HG03097 (cell line): ENCODE measurements around the gene SIT1.
A peak's percentile ranks its signal among the peaks of the same experiment; 100 is the strongest.
"Not testable (repeated sequence)": the region's sequence is repeated elsewhere in the genome, so short reads cannot be mapped to it uniquely, and the experiment has no call there.

Experiments used
- ATAC-seq: cut with Tn5 transposase; IDR thresholded peaks from one replicate; pipeline ENCODE4 v1.9.1; 2021; ENCODE audit not compliant: unreplicated experiment, low FRiP score

SIT1 gene

DNA sequence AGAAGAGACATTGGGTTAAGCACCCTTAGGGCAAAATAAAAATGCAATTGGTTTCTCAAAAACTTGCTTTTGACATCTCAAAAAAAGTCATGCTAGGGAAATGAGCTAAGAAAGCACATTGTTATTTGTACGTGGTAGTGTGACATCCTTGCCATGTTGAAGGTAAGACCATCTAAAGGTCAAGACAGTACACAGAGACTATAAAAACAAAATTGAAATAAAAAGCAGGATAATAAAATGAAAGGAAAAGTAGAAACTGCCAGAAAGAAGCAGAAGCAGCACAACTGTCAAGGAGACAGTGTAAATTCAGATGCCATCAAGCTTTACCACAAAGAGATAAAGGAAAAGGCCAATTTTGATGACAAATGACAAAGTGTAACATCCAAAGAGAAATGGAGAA lies 11.5 kb downstream of the SIT1 start:
- ATAC-seq: not testable (repeated sequence)

DNA sequence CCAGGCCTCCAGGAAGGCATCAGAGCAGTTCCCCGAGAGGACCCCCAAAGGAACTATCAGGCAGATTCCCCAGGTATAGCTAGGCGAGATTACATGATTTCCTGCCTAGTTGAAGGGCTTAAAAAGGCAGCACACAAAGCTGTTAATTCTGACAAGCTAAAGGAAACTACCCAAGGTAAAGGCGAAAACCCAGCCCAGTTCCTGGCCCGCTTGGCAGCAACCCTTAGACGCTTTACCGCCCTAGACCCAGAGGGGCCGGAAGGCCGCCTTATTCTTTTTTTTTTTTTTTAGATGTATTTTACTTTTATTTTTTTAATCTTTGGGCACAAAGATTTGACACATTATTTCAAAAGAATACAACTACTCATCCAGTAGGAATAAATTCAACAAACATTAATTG lies 12.0 kb downstream of the SIT1 start:
- ATAC-seq: not testable (repeated sequence)

DNA sequence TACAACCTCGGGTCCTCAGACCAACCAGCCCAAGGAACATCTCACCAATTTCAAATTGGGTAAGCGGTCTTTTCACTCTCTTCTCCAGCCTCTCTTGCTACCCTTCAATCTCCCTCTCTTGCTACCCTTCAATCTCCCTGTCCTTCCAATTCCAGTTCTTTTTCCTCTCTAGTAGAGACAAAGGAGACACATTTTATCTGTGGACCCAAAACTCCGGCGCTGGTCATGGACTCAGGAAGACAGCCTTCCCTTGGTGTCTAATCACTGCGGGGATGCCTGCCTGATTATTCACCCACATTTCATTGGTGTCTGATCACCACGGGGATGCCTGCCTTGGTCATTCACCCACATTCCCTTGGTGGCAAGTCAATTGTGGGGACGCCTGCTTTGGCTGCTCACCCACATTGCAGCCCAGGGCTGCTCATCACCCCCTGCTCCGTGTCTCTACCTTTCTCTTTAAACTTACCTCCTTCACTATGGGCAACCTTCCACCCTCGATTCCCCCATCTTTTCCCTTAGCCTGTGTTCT lies 13.2 kb downstream of the SIT1 start:
- ATAC-seq: not testable (repeated sequence)

DNA sequence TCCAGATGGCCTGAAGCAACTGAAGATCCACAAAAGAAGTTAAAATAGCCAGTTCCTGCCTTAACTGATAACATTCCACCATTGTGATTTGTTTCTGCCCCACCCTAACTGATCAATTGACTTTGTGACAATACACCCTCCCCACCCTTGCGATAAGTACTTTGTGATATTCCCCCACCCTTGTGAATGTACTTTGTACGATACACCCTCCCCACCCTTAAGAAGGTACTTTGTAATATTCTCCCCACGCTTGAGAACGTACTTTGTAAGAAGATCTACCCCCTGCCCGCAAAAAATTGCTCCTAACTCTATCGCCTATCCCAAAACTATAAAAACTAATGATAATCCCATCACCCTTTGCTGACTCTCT lies 13.9 kb downstream of the SIT1 start:
- ATAC-seq: not testable (repeated sequence)

DNA sequence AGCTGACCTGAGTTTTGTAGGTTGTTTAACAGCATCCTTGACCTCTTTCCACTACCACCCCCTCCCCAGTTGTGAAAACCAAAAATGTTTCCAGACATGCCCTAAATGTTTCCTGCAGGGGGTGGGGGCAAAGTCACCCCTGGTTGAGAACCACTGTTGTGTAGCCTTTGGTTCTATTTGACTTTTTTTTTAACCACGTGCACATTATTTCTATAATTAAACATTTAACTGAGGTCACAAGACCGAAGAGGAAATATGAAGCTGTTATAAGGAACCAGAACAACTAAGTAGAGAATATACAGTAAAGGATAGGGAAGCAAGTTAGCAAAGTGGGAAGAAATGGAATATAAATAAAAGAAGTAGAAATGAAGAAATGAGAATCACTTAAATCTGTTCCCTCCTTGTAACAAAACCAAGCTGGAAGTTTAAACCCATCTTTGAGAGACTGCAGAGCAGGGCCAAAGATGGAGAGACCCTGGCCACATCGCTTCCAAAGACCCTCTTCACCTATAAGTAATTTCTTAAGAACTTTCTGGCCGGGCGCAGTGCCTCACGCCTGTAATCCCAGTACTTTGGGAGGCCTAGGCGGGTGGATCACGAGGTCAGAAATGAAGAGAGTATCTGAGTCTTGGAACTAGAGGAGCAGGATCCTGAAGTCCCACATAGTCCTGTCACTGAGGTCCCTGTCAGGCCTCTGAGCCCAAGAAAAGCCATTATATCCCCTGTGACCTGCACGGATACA lies 14.4 kb downstream of the SIT1 start:
- no peak for ATAC-seq

DNA sequence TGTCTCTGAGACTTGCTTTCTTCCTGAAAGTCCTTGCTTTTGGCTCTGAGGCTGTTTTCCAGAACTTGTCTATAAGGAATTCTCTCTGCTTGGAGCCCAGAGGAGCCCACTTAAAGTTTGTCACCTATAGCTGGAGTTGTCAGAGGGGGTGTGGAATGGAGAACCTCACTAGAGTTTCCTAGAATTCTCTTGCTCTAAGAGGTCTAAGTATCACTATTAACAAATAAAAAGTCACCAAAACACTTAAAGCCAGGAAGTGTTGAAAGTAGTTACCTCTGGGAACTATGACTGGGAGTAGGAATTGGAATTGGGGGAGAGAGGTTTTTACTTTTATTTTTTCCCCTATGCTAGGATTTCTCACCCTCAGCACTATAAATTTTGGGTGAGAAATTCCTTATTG lies 15.0 kb downstream of the SIT1 start:
- ATAC-seq: no peak

DNA sequence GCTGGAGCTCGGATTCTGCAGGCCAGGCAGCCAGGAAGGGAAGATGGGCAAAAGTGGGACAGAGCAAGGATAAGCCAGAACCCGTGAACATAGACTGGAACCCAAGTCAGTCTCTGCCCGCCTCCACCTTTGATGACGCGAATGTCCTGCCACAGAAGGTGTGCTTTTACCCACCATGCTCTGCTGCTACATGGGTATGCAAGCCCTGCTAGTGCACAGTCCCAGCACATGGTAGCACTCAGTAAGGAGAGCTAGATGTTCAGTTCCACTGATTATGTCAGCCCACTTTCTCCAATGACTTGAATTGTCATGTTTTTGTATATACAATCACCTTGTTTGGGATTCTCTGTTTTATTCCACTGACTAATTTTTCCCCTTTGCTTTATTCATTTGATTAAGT lies 21.1 kb downstream of the SIT1 start:
- ATAC-seq: no peak

DNA sequence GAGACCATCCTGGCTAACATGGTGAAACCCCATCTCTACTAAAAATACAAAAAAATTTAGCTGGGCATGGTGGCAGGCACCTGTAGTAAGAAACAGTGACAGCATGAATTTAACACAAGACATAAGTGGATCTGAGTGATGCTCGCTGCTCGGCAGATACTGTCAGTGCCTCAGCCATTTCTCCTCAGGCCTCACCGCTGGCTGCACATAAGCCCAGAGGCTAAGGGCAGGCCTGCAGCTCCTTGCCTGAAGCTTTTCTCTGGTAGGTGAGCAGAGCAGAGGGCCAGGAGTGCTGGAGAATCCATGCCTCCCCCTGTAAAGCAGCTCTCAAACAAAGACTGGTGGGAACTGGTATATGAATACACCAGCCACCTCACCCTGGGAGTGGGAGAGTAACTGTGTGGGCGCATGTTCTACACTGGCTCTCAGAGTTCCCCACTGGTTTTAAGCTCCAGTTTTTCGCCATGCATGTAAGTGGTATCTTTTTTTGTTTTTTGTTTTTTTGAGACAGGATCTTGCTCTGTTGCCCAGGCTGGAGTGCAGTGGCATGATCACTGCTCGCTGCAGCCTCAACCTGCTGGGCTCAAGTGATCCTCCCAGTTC lies 22.2 kb downstream of the SIT1 start:
- no peak for ATAC-seq

DNA sequence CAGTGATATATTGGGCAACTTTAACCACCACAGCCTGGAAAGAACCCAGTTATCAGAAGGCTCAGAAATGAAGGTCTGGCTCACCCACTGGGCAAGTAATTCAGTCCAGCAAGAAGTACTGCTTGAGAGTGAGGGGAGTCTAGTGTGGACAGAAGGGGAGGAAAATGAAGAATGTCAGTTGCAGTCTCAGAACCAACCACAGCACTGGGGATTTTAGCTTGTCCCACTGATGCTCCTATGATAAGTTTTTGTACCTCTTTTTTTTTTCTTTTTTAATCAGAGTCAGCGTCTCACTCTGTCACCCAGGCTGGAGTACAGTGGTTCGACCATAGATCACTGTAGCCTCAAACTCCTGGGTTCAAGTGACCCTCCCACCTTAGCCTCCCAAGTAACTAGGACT lies 23.2 kb downstream of the SIT1 start:
- no peak for ATAC-seq

DNA sequence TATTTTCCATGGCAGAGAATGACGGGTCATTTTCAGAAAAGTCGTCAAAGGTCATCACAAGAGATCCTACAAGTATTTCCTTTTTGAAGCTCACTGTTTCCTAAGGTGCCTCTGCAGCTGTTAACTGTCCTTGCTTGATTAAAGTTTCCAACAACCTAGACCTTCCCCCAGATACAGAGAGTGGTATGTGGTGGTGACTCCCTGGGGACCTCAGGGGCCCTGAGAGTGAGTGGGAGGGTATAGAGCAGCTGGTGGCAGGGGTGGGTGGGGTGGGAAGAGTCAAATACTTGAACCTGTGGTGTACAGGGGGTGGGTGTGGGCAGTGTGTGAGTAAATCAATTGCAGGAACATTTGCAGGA lies 31.0 kb downstream of the SIT1 start:
- ATAC-seq: peak; percentile 49

DNA sequence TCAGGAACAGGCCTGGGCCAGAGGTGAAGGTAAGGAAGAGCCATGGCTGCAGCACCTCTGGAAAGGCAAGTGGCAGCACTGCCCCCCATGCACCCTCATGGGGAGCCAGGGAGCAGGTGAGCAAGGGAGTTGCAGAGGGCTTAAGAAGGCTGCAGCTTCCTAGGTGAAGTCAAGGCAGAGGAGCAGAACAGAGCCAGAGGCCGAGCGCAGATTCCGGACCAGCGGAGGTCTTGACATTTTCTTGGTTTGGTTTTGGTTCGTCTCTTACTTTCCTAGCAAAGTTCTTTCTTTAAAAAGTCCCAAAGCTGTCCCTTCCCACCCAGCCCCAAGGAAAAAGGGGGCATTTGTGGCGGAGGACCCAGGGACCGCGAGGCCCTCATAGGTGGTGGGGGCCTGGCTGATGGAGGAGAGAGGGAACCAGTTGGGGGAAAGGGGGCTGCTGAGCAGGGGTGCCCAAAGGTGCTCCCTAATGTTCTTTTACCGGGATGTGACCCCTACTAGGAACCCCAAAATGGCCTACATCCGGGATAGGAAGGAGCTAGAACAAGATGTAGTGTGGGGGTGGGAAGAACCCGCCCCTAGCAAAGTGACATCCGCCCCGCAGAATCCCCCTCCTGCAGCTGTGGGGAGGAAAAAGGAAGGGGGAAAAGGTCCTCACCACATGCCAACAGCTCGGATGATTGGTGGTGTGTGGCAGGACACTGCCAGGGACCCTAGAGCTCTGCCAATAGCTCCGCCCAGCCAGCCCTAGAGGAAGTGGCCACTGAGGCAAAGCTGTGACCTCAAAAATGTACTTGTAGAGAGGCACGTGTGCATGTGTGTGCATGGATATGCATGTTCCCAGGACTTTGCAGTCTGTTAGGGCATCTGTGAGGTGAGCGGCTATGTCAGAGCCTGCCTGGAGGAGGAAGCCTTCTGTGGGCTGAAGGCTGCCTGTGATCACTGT lies 31.6 kb downstream of the SIT1 start:
- peak; percentile 56 for ATAC-seq

DNA sequence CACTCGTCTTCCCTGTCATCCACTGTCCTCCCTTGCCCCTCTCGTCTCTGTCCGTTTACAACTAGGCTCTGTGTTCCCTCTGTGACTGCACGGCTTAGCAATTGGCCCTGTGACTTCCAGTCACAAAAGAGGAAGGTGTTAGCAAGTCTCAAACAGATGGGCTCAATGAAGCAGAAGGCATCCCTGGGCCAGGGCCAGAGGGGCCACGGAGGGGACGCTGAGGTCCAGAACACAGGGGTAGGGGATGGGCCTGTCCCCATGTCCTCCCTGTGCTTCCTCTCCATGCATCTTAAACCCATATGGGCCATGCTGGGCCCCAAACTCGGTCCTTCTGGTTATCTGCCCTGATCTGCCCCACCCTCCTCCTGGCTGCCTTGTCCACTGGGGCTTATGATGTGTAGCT lies 32.4 kb downstream of the SIT1 start, which contains the start of gene CD72:
TSS of gene CD72 (minus strand) at position 89 of the 403 bp plus-strand sequence. CDS start 110 bp downstream, outside the sequence.
- ATAC-seq: no peak

DNA sequence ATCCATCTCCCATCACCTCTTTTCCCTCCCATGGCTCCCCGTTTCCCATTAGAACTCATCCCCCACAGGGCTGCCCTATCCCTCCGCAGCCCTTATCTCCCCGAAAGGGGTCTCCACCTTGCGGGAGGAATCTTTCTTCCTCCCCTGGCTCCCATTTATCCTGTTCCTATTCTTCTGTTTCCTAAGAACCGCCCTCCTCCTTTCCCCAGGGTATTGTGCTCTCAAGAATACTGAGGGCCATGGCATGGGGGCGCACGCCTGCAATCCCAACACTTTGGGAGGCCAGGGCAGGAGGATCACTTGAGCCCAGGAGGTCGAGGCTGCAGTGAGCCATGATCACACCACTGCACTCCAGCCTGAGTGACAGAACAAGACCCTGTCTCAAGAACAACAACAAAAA lies 33.2 kb downstream of the SIT1 start:
- no peak for ATAC-seq

DNA sequence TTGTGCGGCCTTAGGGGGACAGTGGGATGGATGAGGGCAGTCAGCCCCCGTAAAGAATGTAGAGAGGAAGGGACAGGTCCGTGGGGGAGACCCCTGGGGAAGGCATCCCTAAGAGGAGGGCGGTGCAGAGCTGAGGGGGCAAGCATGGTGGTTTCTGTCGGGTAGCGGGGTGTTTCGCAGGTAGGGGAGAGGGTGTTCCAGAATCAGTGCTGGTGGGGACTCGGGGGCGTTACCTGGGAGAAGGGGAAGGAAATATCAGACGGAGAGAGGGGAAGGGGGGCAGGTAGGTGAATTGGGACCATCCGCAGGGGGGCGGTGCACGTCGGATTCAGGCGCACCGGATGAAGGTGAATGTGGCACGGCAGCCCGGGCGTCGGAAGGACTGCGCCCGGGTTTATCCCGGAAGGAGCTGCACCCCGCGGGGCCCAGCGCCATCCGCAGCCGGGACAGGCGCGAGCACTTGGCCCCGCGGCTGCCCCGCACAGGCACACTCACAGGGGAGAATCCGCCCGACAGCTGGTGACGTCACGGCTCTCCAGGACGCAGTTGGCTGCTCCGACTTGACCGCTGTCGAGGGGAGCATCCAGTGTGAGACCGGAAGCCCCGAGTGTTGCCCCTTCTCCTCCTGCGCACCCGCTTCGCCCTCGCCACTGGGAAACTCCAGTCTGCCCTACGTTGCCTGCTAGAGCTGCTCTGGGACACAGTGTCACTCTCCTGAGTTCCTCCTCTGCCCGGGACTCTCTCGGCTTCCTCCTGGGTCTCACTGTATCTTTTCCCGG lies 33.9 kb downstream of the SIT1 start:
- ATAC-seq: no peak

DNA sequence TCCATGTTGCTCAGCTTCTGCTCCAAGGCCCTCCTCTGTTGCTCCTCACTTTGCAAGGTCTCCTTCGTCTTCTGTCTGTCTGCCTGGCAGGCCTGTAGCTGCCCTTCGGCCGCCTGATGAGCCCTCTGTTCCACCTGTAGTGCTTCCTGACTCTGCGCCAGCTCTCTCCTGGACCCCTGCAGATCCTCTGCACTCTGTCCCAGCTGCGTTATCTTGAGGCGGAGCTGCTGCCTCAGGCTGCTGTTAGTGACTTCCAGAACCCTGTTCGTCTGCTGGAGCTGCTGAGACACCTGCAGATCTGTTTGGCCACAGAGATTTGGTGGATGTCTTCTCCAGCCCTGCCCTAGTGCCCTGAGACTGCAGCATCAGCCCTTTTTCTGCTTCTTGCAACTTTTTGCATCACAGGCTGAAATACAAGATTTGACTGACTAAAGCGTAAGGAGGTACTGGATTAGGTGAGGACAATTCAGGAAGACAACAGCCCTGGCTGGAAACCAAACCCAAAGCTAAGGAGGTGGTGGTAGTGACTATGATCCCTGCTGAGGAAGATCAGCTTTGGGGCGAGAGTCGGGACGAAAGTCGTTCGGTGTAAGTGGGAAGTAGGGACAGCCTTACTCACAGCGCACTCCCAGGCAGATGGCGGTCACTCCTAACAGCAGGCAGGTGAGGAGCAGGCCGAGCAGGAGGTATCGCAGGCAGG lies 34.6 kb downstream of the SIT1 start:
- no peak for ATAC-seq

DNA sequence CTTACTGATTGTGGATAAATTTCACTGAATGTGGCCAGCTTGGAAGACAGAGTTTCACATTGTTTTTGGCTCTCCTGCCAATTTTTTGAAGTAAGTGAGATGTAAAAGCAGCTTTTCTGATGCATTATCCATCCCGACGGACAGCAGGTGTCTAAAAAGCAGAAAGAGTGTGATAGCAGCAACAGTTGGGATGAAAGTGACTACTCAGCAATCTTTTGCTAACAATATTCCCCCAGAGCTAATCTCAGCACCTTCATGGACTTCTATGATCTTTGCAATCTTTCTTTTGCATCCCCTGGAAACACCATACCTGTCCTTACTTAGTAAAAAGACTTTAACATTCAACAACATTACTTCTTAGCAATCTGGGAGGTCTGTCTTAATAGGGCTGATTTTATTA lies 37.9 kb downstream of the SIT1 start:
- ATAC-seq: no peak

DNA sequence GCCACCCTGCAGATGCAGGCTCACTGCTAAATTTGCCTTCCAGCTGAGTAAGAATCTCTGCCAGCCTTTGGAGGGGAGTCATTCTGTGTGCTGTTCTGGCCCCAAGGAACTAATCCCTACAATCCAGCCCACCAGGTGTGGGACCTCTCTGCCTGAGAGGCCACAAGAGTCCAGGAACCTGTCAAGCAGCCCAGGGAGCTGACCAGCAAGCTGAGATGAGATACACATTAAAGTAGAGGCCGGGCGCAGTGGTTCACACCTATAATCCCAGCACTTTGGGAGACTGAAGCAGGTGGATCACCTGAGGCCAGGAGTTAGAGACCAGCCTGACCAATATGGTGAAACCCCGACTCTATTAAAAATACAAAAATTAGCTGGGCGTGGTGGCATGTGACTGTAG lies 38.7 kb downstream of the SIT1 start:
- not testable (repeated sequence) for ATAC-seq

DNA sequence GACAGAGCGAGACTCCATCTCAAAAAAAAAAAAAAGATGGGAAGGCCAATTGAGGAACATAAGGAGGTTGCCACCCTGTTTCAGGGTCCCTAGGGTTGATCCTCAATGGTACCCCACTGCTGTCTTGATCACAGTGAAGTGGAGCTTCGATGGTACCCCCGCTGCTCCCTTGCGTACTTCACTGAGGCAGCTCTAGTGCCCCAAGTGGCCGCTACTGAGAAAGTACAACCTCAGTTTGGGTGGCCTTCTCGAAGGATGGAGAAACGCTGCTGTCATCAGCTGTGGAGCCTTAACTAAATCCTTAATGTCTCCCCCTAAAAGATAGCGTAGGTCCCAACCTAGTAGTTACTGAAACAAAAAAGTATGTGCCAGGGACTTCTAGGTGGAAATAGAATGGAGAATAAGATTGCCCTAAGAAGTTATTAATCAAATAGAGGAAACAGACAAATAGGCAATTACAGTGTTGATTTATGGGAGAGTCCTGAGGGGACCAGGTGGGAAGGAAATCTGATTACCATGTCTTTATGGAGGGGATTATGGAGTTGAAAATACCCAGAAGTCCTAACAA lies 39.4 kb downstream of the SIT1 start:
- no peak for ATAC-seq

DNA sequence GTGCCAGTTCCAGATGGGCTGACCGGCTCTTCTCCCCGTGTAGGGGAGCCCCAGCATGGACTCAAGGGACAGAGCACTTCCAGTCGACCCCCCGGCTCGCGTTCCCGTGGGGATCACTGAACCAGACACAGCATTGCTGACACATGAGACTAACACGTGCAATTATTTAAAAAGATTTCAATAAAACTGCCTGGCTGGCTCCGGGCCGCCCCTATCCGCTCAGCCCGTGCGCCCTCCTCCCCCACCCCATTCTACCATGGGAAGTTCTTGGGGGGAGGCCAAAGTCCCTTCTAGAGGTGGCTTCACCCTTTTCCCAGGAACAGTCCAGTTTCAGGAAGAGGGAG lies 40.9 kb downstream of the SIT1 start:
- ATAC-seq: no peak
